H1 (cell line): Measurements from ENCODE around the gene SAPCD1. TPM values are rescaled to one million over a fixed set of nuclear protein-coding genes. Genes with fewer than 3 reads are reported as not detected.

Experiments
- CTCF ChIA-PET: fragments of 300-600 bp; sonication (Branson Sonifier 250); formaldehyde crosslinking; loops from one replicate; lab custom pipeline; 2021; ENCODE audit not compliant: partially characterized antibody; lab: Charles Lee
- POLR2A ChIA-PET: fragments of 300-600 bp; sonication (Branson Sonifier 250); formaldehyde crosslinking; loops from one replicate; lab custom pipeline; 2021; ENCODE audit warnings: inconsistent platforms; ENCODE audit not compliant: partially characterized antibody; lab: Charles Lee
- DNase-seq, 2 experiments: peaks; one replicate each; pipeline versions ENCODE4 v3.0.0 to v3.0.0-alpha.2; 2010 to 2022; ENCODE audit warnings: low spot score in 2 of 2, low read depth in 1 of 2, mixed read lengths in 1 of 2
- FAIRE-seq: peaks from 2 replicates; lab custom pipeline; 2011; peaks lifted over from hg19 to GRCh38; lab: Jason Lieb, UNC
- H2AFZ ChIP-seq: 2 replicates; pipeline ENCODE4 v1.8.1; 2012; ENCODE audit warnings: low read length, inconsistent platforms
- H2AK5ac ChIP-seq: 2 replicates; pipeline ENCODE4 v1.6.1; 2013; ENCODE audit warnings: low read depth, low read length
- H2BK120ac ChIP-seq: replicated peaks from 2 replicates; pipeline ENCODE3; 2013; ENCODE audit warnings: low read depth, low read length, inconsistent platforms
- H2BK12ac ChIP-seq: 2 replicates; pipeline ENCODE4 v1.6.1; 2013; ENCODE audit warnings: low read depth, low read length
- H2BK15ac ChIP-seq: 2 replicates; pipeline ENCODE4 v1.6.1; 2013; ENCODE audit warnings: low read length
- H2BK20ac ChIP-seq: 2 replicates; pipeline ENCODE4 v1.6.1; 2013; ENCODE audit warnings: low read length
- H2BK5ac ChIP-seq: 2 replicates; pipeline ENCODE4 v1.6.1; 2013; ENCODE audit warnings: low read depth, low read length
- H3K14ac ChIP-seq: 2 replicates; pipeline ENCODE4 v1.6.1; 2013; ENCODE audit warnings: inconsistent platforms; ENCODE audit not compliant: insufficient read length
- H3K18ac ChIP-seq: 2 replicates; pipeline ENCODE4 v1.6.1; 2013; ENCODE audit warnings: low read length; ENCODE audit errors: extremely low read depth
- H3K23ac ChIP-seq: 2 replicates; pipeline ENCODE4 v1.6.1; 2013; ENCODE audit warnings: inconsistent platforms; ENCODE audit not compliant: insufficient read length
- H3K23me2 ChIP-seq: 2 replicates; pipeline ENCODE4 v1.6.1; 2013; ENCODE audit warnings: low read depth, low read length
- H3K27ac ChIP-seq: 2 replicates; pipeline ENCODE4 v1.6.1; 2011; ENCODE audit warnings: low read depth, low read length, inconsistent platforms
- H3K27me3 ChIP-seq, 4 experiments: replicated peaks in 1 of 4; 1 replicate in 1 of 4; 2 replicates in 3 of 4; pipeline versions ENCODE4 v1.6.1 to v1.8.1; 2011 to 2013; ENCODE audit warnings: low read length in 3 of 4, mild to moderate bottlenecking in 3 of 4, inconsistent platforms in 2 of 4, mixed read lengths in 2 of 4, moderate library complexity in 1 of 4; ENCODE audit not compliant: control insufficient read depth in 3 of 4, insufficient read depth in 3 of 4; ENCODE audit errors: extremely low read depth in 1 of 4
- H3K36me3 ChIP-seq, 4 experiments: 2 replicates each; pipeline versions ENCODE4 v1.6.1 to v1.8.1; 2011 to 2013; ENCODE audit warnings: mild to moderate bottlenecking in 4 of 4, low read length in 3 of 4, moderate library complexity in 2 of 4, control low read depth in 1 of 4, inconsistent platforms in 1 of 4; ENCODE audit not compliant: insufficient read depth in 4 of 4, control insufficient read depth in 2 of 4
- H3K4ac ChIP-seq: replicated peaks from 2 replicates; pipeline ENCODE3; 2013; ENCODE audit warnings: low read length, low read depth, mixed read lengths, inconsistent platforms; ENCODE audit not compliant: insufficient read length
- H3K4me1 ChIP-seq, 4 experiments: replicated peaks in 1 of 4; 1 replicate in 1 of 4; 2 replicates in 3 of 4; pipeline versions ENCODE4 v1.6.1 to v1.8.1; 2011 to 2013; ENCODE audit warnings: low read length in 3 of 4, inconsistent platforms in 2 of 4, mixed read lengths in 1 of 4; ENCODE audit not compliant: insufficient read depth in 4 of 4, control insufficient read depth in 3 of 4
- H3K4me2 ChIP-seq, 2 experiments: 2 replicates each; pipeline versions ENCODE4 v1.6.1 to v1.8.1; 2011 to 2013; ENCODE audit warnings: low read depth in 2 of 2, low read length in 2 of 2, control low read depth in 1 of 2, inconsistent platforms in 1 of 2, mild to moderate bottlenecking in 1 of 2; ENCODE audit not compliant: insufficient read depth in 1 of 2
- H3K4me3 ChIP-seq, 4 experiments: fragments of 200-600, 300-600 bp in 1 of 4; sonication (generic), shearing (Covaris generic), sonication (Bioruptor Twin) in 1 of 4; 2 replicates each; pipeline versions ENCODE4 v1.5.1 to v1.8.1; 2011 to 2016; ENCODE audit warnings: low read length in 4 of 4, low read depth in 3 of 4, control low read depth in 2 of 4, inconsistent platforms in 2 of 4, mild to moderate bottlenecking in 2 of 4, mixed read lengths in 1 of 4, moderate library complexity in 1 of 4; ENCODE audit not compliant: insufficient read depth in 2 of 4; ENCODE audit errors: extremely low read depth in 1 of 4
- H3K56ac ChIP-seq: replicated peaks from 2 replicates; pipeline ENCODE3; 2013; ENCODE audit warnings: low read depth, mild to moderate bottlenecking, mixed read lengths, low read length, inconsistent platforms; ENCODE audit not compliant: insufficient read length
- H3K79me1 ChIP-seq: 2 replicates; pipeline ENCODE4 v1.6.1; 2013; ENCODE audit warnings: low read depth, low read length, control low read depth
- H3K79me2 ChIP-seq, 2 experiments: 2 replicates each; pipeline versions ENCODE4 v1.6.1 to v1.8.1; 2012 to 2013; ENCODE audit warnings: low read length in 2 of 2, mild to moderate bottlenecking in 2 of 2, inconsistent platforms in 1 of 2; ENCODE audit not compliant: insufficient read depth in 2 of 2, control insufficient read depth in 1 of 2
- H3K9ac ChIP-seq, 4 experiments: replicated peaks in 1 of 4; 1 replicate in 1 of 4; 2 replicates in 3 of 4; pipeline versions ENCODE4 v1.6.1 to v1.8.1; 2011 to 2013; ENCODE audit warnings: low read depth in 3 of 4, low read length in 3 of 4, control low read depth in 2 of 4, mild to moderate bottlenecking in 2 of 4, moderate library complexity in 2 of 4, inconsistent platforms in 1 of 4; ENCODE audit errors: extremely low read depth in 1 of 4
- H3K9me3 ChIP-seq, 2 experiments: 2 replicates each; pipeline versions ENCODE4 v1.6.1 to v1.8.1; 2012 to 2013; ENCODE audit warnings: mild to moderate bottlenecking in 2 of 2, moderate library complexity in 2 of 2, control low read depth in 1 of 2, inconsistent platforms in 1 of 2, low read depth in 1 of 2, low read length in 1 of 2, mixed read lengths in 1 of 2; ENCODE audit not compliant: insufficient read depth in 2 of 2
- H4K20me1 ChIP-seq, 2 experiments: replicated peaks in 1 of 2; 2 replicates each; pipeline versions ENCODE3 to v1.8.1; 2011 to 2013; ENCODE audit warnings: inconsistent platforms in 2 of 2, low read length in 2 of 2, mild to moderate bottlenecking in 1 of 2; ENCODE audit not compliant: insufficient read depth in 2 of 2, control insufficient read depth in 1 of 2
- H4K5ac ChIP-seq: 2 replicates; pipeline ENCODE4 v1.6.1; 2013; ENCODE audit warnings: low read length, low read depth, mixed read lengths, inconsistent platforms; ENCODE audit not compliant: insufficient read length
- H4K8ac ChIP-seq: 2 replicates; pipeline ENCODE4 v1.8.0; 2013; ENCODE audit warnings: mild to moderate bottlenecking, moderate library complexity, low read length, inconsistent platforms; ENCODE audit not compliant: insufficient read depth; ENCODE audit errors: extremely low read depth
- H4K91ac ChIP-seq: replicated peaks from 2 replicates; pipeline ENCODE3; 2013; ENCODE audit warnings: low read length, mixed read lengths, inconsistent platforms; ENCODE audit not compliant: insufficient read length
- ASH2L ChIP-seq: fragments of 200-600, 300-600 bp; sonication (generic); IDR thresholded peaks from one replicate; pipeline ENCODE4 v1.7.1; 2017; ENCODE audit warnings: low read length
- ATF3 ChIP-seq: IDR thresholded peaks from 2 replicates; pipeline ENCODE4 v1.6.1; 2011; ENCODE audit warnings: low read depth, mild to moderate bottlenecking, low read length; ENCODE audit not compliant: insufficient read depth
- CREB1 ChIP-seq: IDR thresholded peaks from 2 replicates; pipeline ENCODE4 v1.6.1; 2012; ENCODE audit warnings: inconsistent platforms
- POLR2A ChIP-seq, 2 experiments: IDR thresholded peaks; 1 replicate in 1 of 2; 2 replicates in 1 of 2; pipeline ENCODE4 v1.6.1; 2011; ENCODE audit warnings: low read depth in 2 of 2, low read length in 2 of 2, mild to moderate bottlenecking in 2 of 2; ENCODE audit errors: control extremely low read depth in 1 of 2
- POLR2AphosphoS5 ChIP-seq: IDR thresholded peaks from 2 replicates; pipeline ENCODE4 v1.6.1; 2011; ENCODE audit warnings: low read depth, low read length
- SIN3A ChIP-seq, 2 experiments: IDR thresholded peaks in 1 of 2; conservative IDR thresholded peaks in 1 of 2; 2 replicates each; pipeline ENCODE4 v1.6.1; 2011 to 2012; ENCODE audit warnings: low read length in 2 of 2, improper control_type of control experiment in 1 of 2, low read depth in 1 of 2, mild to moderate bottlenecking in 1 of 2
- YY1 ChIP-seq: IDR thresholded peaks from 2 replicates; pipeline ENCODE4 v1.6.1; 2011; ENCODE audit warnings: low read depth, mild to moderate bottlenecking, low read length
- WGBS, 2 experiments: shearing (Covaris generic) in 1 of 2; methylation state at CpG; one replicate each; pipeline versions ENCODE4 v1.1.6 to v1.1.7; 2013 to 2015; ENCODE audit warnings: low lambda C conversion rate in 2 of 2, mixed read lengths in 2 of 2, inconsistent platforms in 1 of 2, low coverage in 1 of 2, missing lambda C conversion rate in 1 of 2; ENCODE audit not compliant: insufficient replicate concordance in 2 of 2, insufficient coverage in 1 of 2, insufficient read length in 1 of 2; ENCODE audit errors: extremely low coverage in 1 of 2, missing lambda C conversion rate in 1 of 2; 5-methylcytosine and 5-hydroxymethylcytosine counted together
- polyA plus RNA-seq, 7 experiments: library from polyadenylated mRNA; depleted of rRNA in 3 of 7; stranded (reverse) in 5 of 7; unstranded in 2 of 7; fragments of >200 nt in 5 of 7; fragments of 200-250 nt in 2 of 7; gene quantifications; 1 replicate in 5 of 7; 2 replicates in 1 of 7; 4 replicates in 1 of 7; pipeline versions ENCODE4 v1.2.1 to v1.2.3, GENCODE V29; 2011 to 2013; ENCODE audit warnings: missing spikeins in 2 of 7, mixed read lengths in 2 of 7
- total RNA-seq: library from RNA; stranded (reverse); fragmentation: NEBNext Ultra II Directional; extraction: Animal tissue kit (Norgen Biotek cat#: 25700); gene quantifications from 2 replicates; pipeline ENCODE4 v1.2.1, GENCODE V29; 2021

Gene SAPCD1
- total and polyA plus RNA-seq, 2 of the 8 experiments (the other 6 are each of a cell fraction or from before 2014, with no cell fraction given): 3.1 to 5.9 TPM

GRCh38 chr6:31776989-31777666, 14.7 kb downstream of the SAPCD1 start, which contains the start of gene VWA7:
VWA7 (minus strand) TSS chr6:31777328; CDS start chr6:31776779, 549 bp downstream.
- H3K79me2 ChIP-seq: no peaks in the 10 kb centered on the region
- ChIA-PET CTCF (interaction anchor here (0.6 to 15.6 kb wide), 11 partner anchors 3 to 113 kb away, joined by 3 to 228 read pairs (median 3); partner anchors contain the start of genes MPIG6B, VARS1 and VWA7), POLR2A (interaction anchor here (0.7 to 10.7 kb wide), 16 partner anchors 8 to 1207 kb away, joined by 3 to 85 read pairs (median 4); partner anchors contain the start of genes DDAH2, HSPA1B, LSM2 and MSH5)
- H2BK120ac ChIP-seq: no peak within 1 kb of the TSS
- 0 out of 2 replicates have a peak, but pooled peaks cover 1% of the 10 kb centered on the region for H3K23me2 ChIP-seq
- no peak within 1 kb of the TSS for H3K56ac ChIP-seq
- no peaks in the 10 kb centered on the region for H4K20me1 ChIP-seq
- no peak for FAIRE-seq
- peak in 1 of 2 experiments; percentile 63 for DNase-seq
- H2BK12ac ChIP-seq: no peak within 1 kb of the TSS
- H2BK20ac ChIP-seq: no peak within 1 kb of the TSS
- peak within 1 kb of the TSS; percentile 40; the same call in 1 of the 2 replicates for H4K8ac ChIP-seq
- no peak within 1 kb of the TSS for H3K14ac ChIP-seq
- H3K27me3 ChIP-seq: no peaks in the 10 kb centered on the region; a peak in 1 of 7 replicates
- H2AK5ac ChIP-seq: no peak within 1 kb of the TSS
- H3K9me3 ChIP-seq: no peaks in the 10 kb centered on the region
- no peak within 1 kb of the TSS for H4K91ac ChIP-seq
- 57% methylated on average over 12 of the region's 15 CpGs; no CpG with 5 or more reads in 1 of the 2 experiments for WGBS, 2 experiments
- no peaks in the 10 kb centered on the region for H3K79me1 ChIP-seq
- 0 out of 3 replicates have a peak, but pooled peaks of 1 of the 2 experiments have one; percentile 19 for TF ChIP-seq POLR2A (IDR thresholded peaks at IDR 0.05; ENCODE audit: control extremely low read depth in 1 of 2, low read depth in 2 of 2, low read length in 2 of 2)
- TF ChIP-seq YY1: no peak
- no peak for TF ChIP-seq ATF3
- TF ChIP-seq POLR2AphosphoS5: 0 out of 2 replicates have a peak, but pooled peaks have one; percentile 25
- TF ChIP-seq SIN3A (conservative IDR thresholded peaks at IDR 0.05 in 1 of 2, IDR thresholded peaks at IDR 0.05 in 1 of 2; ENCODE audit: low read depth in 1 of 2, low read length in 2 of 2): no peak
- peak; percentile 54 for TF ChIP-seq CREB1
- no peak for TF ChIP-seq ASH2L
- H2AFZ ChIP-seq: no peak within 1 kb of the TSS
- peak within 1 kb of the TSS in 1 of 2 experiments; percentile 51; a peak in 2 of 4 replicates for H3K4me2 ChIP-seq
- H3K9ac ChIP-seq: no peak within 1 kb of the TSS
- H3K23ac ChIP-seq: no peak within 1 kb of the TSS
- H2BK15ac ChIP-seq: no peak within 1 kb of the TSS
- peaks cover 0 to 7% (median 3%) of the 10 kb centered on the region in 4 experiments; a peak in 4 of 7 replicates for H3K4me1 ChIP-seq
- H3K27ac ChIP-seq: peak within 1 kb of the TSS; percentile 26; the same call in 1 of the 2 replicates
- H3K4ac ChIP-seq: no peak within 1 kb of the TSS
- no peak within 1 kb of the TSS for H3K4me3 ChIP-seq
- H3K36me3 ChIP-seq: peaks cover 10 to 39% (median 32%) of the 10 kb centered on the region in 4 experiments; a peak in 7 of 8 replicates
- no peak within 1 kb of the TSS for H3K18ac ChIP-seq
- H4K5ac ChIP-seq: no peak within 1 kb of the TSS
- H2BK5ac ChIP-seq: no peak within 1 kb of the TSS
